HL-60 (cell line): Measurements from ENCODE around the gene KBTBD13.
"Not testable (repeated sequence)": the region's sequence is repeated elsewhere in the genome, so short reads cannot be mapped to it uniquely, and the experiment has no call there.

ENCODE experiments used
- DNase-seq, 2 experiments: peaks; one replicate each; pipeline ENCODE4 v3.0.0-alpha.2; 2010 to 2020; ENCODE audit warnings: low read depth in 1 of 2, low spot score in 1 of 2
- H3K27ac ChIP-seq: fragments of 250-450 bp; sonication (Bioruptor Pico); replicated peaks from 2 replicates; pipeline ENCODE4 v1.5.1; 2020; ENCODE audit warnings: mild to moderate bottlenecking, moderate library complexity
- H3K27me3 ChIP-seq: fragments of 250-450 bp; sonication (Bioruptor Pico); 2 replicates; pipeline ENCODE4 v1.5.1; 2021; ENCODE audit warnings: mild to moderate bottlenecking, moderate library complexity; ENCODE audit not compliant: insufficient read depth, poor library complexity, severe bottlenecking
- H3K4me3 ChIP-seq: replicated peaks from 2 replicates; pipeline ENCODE4 v1.5.1; 2011; ENCODE audit warnings: mild to moderate bottlenecking, control low read depth, low read length; ENCODE audit not compliant: insufficient read depth
- GABPA ChIP-seq: IDR thresholded peaks from 2 replicates; pipeline ENCODE4 v1.6.1; 2012; ENCODE audit warnings: low read depth
- POLR2AphosphoS5 ChIP-seq: IDR thresholded peaks from 2 replicates; pipeline ENCODE4 v1.6.1; 2012; ENCODE audit warnings: low read depth
- REST ChIP-seq: IDR thresholded peaks from 2 replicates; pipeline ENCODE4 v1.6.1; 2012; ENCODE audit warnings: low read depth; ENCODE audit not compliant: insufficient replicate concordance
- SPI1 ChIP-seq: IDR thresholded peaks from 2 replicates; pipeline ENCODE4 v1.6.1; 2012; ENCODE audit warnings: low read depth, mild to moderate bottlenecking, borderline replicate concordance
- TF ChIP-seq, protein P1 (sequence below): IDR thresholded peaks from one replicate; pipeline ENCODE4 v1.5.1; 2011; ENCODE audit warnings: low read length, control low read depth, inconsistent platforms; ENCODE audit not compliant: insufficient read depth

Gene KBTBD13

GRCh38 chr15:65099336-65099735 lies 22.8 kb downstream of the KBTBD13 start:
- Histone ChIP-seq H3K27me3 (no peaks in the 10 kb centered on the region), H3K27ac (no peak overlapping the region), H3K4me3 (no peak overlapping the region)
- no peak for DNase-seq
- no peak for TF ChIP-seq SPI1
- no peak for TF ChIP-seq REST

GRCh38 chr15:65099801-65100200 lies 23.3 kb downstream of the KBTBD13 start:
- not testable (repeated sequence) for H3K27ac ChIP-seq, H3K4me3 ChIP-seq, H3K27me3 ChIP-seq, DNase-seq

DNA sequence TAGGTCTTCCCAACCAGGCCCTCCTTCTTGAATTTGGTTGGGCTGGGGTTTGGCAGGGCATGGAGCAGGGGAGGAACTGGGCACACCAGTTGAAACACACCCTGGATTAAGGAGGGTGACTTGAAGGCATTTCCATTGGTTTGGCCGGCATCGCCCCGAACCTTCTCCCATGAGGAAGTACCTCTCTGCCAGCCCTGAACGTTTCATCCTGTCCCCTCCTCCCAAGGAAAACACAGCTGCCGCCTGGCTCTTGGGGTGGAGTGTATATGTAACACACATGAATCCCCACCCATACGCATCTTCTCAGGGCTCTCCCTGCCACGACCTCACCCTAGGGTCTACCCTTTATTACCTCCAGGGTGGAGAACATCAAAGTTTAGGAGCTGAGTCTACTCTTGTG lies 23.9 kb downstream of the KBTBD13 start:
- DNase-seq = no peak
- Histone ChIP-seq H3K4me3 (no peak overlapping the region), H3K27ac (no peak overlapping the region), H3K27me3 (no peaks in the 10 kb centered on the region)
- TF ChIP-seq SPI1 = no peak
- TF ChIP-seq, protein P1, sequence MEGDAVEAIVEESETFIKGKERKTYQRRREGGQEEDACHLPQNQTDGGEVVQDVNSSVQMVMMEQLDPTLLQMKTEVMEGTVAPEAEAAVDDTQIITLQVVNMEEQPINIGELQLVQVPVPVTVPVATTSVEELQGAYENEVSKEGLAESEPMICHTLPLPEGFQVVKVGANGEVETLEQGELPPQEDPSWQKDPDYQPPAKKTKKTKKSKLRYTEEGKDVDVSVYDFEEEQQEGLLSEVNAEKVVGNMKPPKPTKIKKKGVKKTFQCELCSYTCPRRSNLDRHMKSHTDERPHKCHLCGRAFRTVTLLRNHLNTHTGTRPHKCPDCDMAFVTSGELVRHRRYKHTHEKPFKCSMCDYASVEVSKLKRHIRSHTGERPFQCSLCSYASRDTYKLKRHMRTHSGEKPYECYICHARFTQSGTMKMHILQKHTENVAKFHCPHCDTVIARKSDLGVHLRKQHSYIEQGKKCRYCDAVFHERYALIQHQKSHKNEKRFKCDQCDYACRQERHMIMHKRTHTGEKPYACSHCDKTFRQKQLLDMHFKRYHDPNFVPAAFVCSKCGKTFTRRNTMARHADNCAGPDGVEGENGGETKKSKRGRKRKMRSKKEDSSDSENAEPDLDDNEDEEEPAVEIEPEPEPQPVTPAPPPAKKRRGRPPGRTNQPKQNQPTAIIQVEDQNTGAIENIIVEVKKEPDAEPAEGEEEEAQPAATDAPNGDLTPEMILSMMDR = no peak
- TF ChIP-seq GABPA = no peak
- no peak for TF ChIP-seq POLR2AphosphoS5
- no peak for TF ChIP-seq REST

GRCh38 chr15:65101411-65101890 lies 24.9 kb downstream of the KBTBD13 start:
- H3K27me3 ChIP-seq = no peaks in the 10 kb centered on the region
- H3K4me3 ChIP-seq = no peak overlapping the region
- peak; percentile 81 for TF ChIP-seq POLR2AphosphoS5
- TF ChIP-seq, protein P1 = peak; percentile 68
- 0 out of 2 replicates have a peak, but pooled peaks have one; percentile 28 for TF ChIP-seq SPI1
- no peak for TF ChIP-seq GABPA
- no peak for TF ChIP-seq REST
- no peak overlapping the region for H3K27ac ChIP-seq
- DNase-seq = peak; percentile 54 to 66
